ENCODE measurements around the gene MS4A10. TPM values are rescaled to one million over a fixed set of nuclear protein-coding genes. Genes with fewer than 3 reads are reported as not detected.

MS4A10 gene
- total and polyA plus RNA-seq, 4 donors, result not detected

- TF ChIP-seq SP1 (IDR thresholded peaks at IDR 0.05) (no peak), JUND (IDR thresholded peaks at IDR 0.05) (no peak), CTCF (IDR thresholded peaks at IDR 0.05; ENCODE audit: low read depth, low read length, missing input control) (no peak), HNF4G (IDR thresholded peaks at IDR 0.05) (no peak), EGR1 (IDR thresholded peaks at IDR 0.05; ENCODE audit: low read depth in 2 of 2) (no peak), NR2F2 (IDR thresholded peaks at IDR 0.05) (no peak), YY1 (IDR thresholded peaks at IDR 0.05) (no peak), RXRA (IDR thresholded peaks at IDR 0.05) (no peak), HNF4A (conservative IDR thresholded peaks at IDR 0.05) (no peak), FOXA2 (IDR thresholded peaks at IDR 0.05) (no peak), FOXA1 (IDR thresholded peaks at IDR 0.05) (no peak), ATF3 (IDR thresholded peaks at IDR 0.05) (no peak), TAF1 (conservative IDR thresholded peaks at IDR 0.05) (no peak)
- TF ChIP-seq, protein P1, sequence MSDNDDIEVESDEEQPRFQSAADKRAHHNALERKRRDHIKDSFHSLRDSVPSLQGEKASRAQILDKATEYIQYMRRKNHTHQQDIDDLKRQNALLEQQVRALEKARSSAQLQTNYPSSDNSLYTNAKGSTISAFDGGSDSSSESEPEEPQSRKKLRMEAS (IDR thresholded peaks at IDR 0.05), result no peak
- TF ChIP-seq, protein P2, sequence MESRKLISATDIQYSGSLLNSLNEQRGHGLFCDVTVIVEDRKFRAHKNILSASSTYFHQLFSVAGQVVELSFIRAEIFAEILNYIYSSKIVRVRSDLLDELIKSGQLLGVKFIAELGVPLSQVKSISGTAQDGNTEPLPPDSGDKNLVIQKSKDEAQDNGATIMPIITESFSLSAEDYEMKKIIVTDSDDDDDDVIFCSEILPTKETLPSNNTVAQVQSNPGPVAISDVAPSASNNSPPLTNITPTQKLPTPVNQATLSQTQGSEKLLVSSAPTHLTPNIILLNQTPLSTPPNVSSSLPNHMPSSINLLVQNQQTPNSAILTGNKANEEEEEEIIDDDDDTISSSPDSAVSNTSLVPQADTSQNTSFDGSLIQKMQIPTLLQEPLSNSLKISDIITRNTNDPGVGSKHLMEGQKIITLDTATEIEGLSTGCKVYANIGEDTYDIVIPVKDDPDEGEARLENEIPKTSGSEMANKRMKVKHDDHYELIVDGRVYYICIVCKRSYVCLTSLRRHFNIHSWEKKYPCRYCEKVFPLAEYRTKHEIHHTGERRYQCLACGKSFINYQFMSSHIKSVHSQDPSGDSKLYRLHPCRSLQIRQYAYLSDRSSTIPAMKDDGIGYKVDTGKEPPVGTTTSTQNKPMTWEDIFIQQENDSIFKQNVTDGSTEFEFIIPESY (IDR thresholded peaks at IDR 0.05), result no peak
- TF ChIP-seq, protein P3, sequence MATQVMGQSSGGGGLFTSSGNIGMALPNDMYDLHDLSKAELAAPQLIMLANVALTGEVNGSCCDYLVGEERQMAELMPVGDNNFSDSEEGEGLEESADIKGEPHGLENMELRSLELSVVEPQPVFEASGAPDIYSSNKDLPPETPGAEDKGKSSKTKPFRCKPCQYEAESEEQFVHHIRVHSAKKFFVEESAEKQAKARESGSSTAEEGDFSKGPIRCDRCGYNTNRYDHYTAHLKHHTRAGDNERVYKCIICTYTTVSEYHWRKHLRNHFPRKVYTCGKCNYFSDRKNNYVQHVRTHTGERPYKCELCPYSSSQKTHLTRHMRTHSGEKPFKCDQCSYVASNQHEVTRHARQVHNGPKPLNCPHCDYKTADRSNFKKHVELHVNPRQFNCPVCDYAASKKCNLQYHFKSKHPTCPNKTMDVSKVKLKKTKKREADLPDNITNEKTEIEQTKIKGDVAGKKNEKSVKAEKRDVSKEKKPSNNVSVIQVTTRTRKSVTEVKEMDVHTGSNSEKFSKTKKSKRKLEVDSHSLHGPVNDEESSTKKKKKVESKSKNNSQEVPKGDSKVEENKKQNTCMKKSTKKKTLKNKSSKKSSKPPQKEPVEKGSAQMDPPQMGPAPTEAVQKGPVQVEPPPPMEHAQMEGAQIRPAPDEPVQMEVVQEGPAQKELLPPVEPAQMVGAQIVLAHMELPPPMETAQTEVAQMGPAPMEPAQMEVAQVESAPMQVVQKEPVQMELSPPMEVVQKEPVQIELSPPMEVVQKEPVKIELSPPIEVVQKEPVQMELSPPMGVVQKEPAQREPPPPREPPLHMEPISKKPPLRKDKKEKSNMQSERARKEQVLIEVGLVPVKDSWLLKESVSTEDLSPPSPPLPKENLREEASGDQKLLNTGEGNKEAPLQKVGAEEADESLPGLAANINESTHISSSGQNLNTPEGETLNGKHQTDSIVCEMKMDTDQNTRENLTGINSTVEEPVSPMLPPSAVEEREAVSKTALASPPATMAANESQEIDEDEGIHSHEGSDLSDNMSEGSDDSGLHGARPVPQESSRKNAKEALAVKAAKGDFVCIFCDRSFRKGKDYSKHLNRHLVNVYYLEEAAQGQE (IDR thresholded peaks at IDR 0.05), result no peak
- WGBS, result 84% methylated on average over 16 of the region's 16 CpGs
- Histone ChIP-seq H3K9ac (ENCODE audit: low read depth in 1 of 2, low read length in 2 of 2) (no peak overlapping the region), H3K36me3 (ENCODE audit: control insufficient read depth in 4 of 4, insufficient read depth in 3 of 4, low read depth in 1 of 4, low read length in 3 of 4) (no peaks in the 10 kb centered on the region), H3K27ac (ENCODE audit: low read depth in 1 of 2, low read length in 2 of 2) (no peak overlapping the region), H3K9me3 (ENCODE audit: control insufficient read depth in 4 of 4, low read length in 3 of 4) (no peaks in the 10 kb centered on the region), H3K27me3 (ENCODE audit: control insufficient read depth in 4 of 4, insufficient read depth in 4 of 4, low read length in 3 of 4) (no peaks in the 10 kb centered on the region), H3K4me3 (ENCODE audit: low read depth in 1 of 3, low read length in 3 of 3) (no peak overlapping the region), H3K4me1 (ENCODE audit: control insufficient read depth in 4 of 4, insufficient read depth in 4 of 4, low read length in 3 of 4) (no peaks in the 10 kb centered on the region)
- DNase-seq (ENCODE audit: low spot score), result no peak
Observed at GRCh38 chr11:60771879-60772525, 13.1 kb upstream of the MS4A10 start.

GRCh38 chr11:60772666-60773065 is 12.5 kb upstream of the MS4A10 start:
- H3K4me3 ChIP-seq (ENCODE audit: low read depth in 1 of 3, low read length in 3 of 3), result no peak overlapping the region
- H3K9me3 ChIP-seq (ENCODE audit: control insufficient read depth in 4 of 4, low read length in 3 of 4), result no peaks in the 10 kb centered on the region
- no peak for DNase-seq (ENCODE audit: low spot score)
- H3K27me3 ChIP-seq (ENCODE audit: control insufficient read depth in 4 of 4, insufficient read depth in 4 of 4, low read length in 3 of 4), result no peaks in the 10 kb centered on the region
- H3K36me3 ChIP-seq (ENCODE audit: control insufficient read depth in 4 of 4, insufficient read depth in 3 of 4, low read depth in 1 of 4, low read length in 3 of 4), result no peaks in the 10 kb centered on the region
- H3K27ac ChIP-seq (ENCODE audit: low read depth in 1 of 2, low read length in 2 of 2), result no peak overlapping the region
- no peaks in the 10 kb centered on the region for H3K4me1 ChIP-seq (ENCODE audit: control insufficient read depth in 4 of 4, insufficient read depth in 4 of 4, low read length in 3 of 4)
- whole genome bisulfite sequencing, result 92% methylated on average over 8 of the region's 8 CpGs
- H3K9ac ChIP-seq (ENCODE audit: low read depth in 1 of 2, low read length in 2 of 2), result no peak overlapping the region
- TF ChIP-seq RAD21 (IDR thresholded peaks at IDR 0.05) (no peak), HNF4G (IDR thresholded peaks at IDR 0.05) (no peak), TAF1 (conservative IDR thresholded peaks at IDR 0.05) (no peak), HNF4A (conservative IDR thresholded peaks at IDR 0.05) (no peak), FOXA1 (IDR thresholded peaks at IDR 0.05) (no peak), RXRA (IDR thresholded peaks at IDR 0.05) (no peak), GABPA (IDR thresholded peaks at IDR 0.05 in 1 of 2, conservative IDR thresholded peaks at IDR 0.05 in 1 of 2) (no peak), EGR1 (IDR thresholded peaks at IDR 0.05; ENCODE audit: low read depth in 2 of 2) (no peak), NR2F2 (IDR thresholded peaks at IDR 0.05) (no peak), FOXA2 (IDR thresholded peaks at IDR 0.05) (no peak), ATF3 (IDR thresholded peaks at IDR 0.05) (no peak), JUND (IDR thresholded peaks at IDR 0.05) (no peak)
- TF ChIP-seq, protein P3 (IDR thresholded peaks at IDR 0.05), result no peak
